GM19025 (cell line): ENCODE measurements around the gene SPG7.

Source experiments
- ATAC-seq: cut with Tn5 transposase; IDR thresholded peaks from one replicate; pipeline ENCODE4 v1.9.1; 2021; ENCODE audit warnings: mild to moderate bottlenecking, low read depth, moderate library complexity; ENCODE audit not compliant: unreplicated experiment

SPG7 gene

GRCh38 chr16:89510526-89510925 lies 2.3 kb downstream of the SPG7 start:
- ATAC-seq, result no peak

GRCh38 chr16:89511374-89511773 lies 3.2 kb downstream of the SPG7 start:
- no peak for ATAC-seq

- no peak for ATAC-seq
Observed at GRCh38 chr16:89512453-89512852, 4.2 kb downstream of the SPG7 start.

GRCh38 chr16:89517128-89517527 lies 8.9 kb downstream of the SPG7 start:
- no peak for ATAC-seq

- ATAC-seq, result no peak
Observed at GRCh38 chr16:89519881-89520280, 11.7 kb downstream of the SPG7 start.

GRCh38 chr16:89522287-89522686 lies 14.1 kb downstream of the SPG7 start:
- no peak for ATAC-seq

- no peak for ATAC-seq
Observed at GRCh38 chr16:89523680-89524344, 15.6 kb downstream of the SPG7 start.

- no peak for ATAC-seq
Observed at GRCh38 chr16:89525146-89525913, 17.1 kb downstream of the SPG7 start.

GRCh38 chr16:89529097-89529496 lies 20.9 kb downstream of the SPG7 start:
- ATAC-seq, result no peak

- no peak for ATAC-seq
Observed at GRCh38 chr16:89530401-89531381, 22.5 kb downstream of the SPG7 start.

GRCh38 chr16:89531821-89532526 lies 23.8 kb downstream of the SPG7 start:
- no peak for ATAC-seq

GRCh38 chr16:89534252-89534756 lies 26.1 kb downstream of the SPG7 start:
- no peak for ATAC-seq

GRCh38 chr16:89536371-89536770 lies 28.2 kb downstream of the SPG7 start:
- ATAC-seq, result no peak

- ATAC-seq, result no peak
Observed at GRCh38 chr16:89536886-89537548, 28.8 kb downstream of the SPG7 start.

- no peak for ATAC-seq
Observed at GRCh38 chr16:89537549-89537925, 29.3 kb downstream of the SPG7 start.

- ATAC-seq, result no peak
Observed at GRCh38 chr16:89538286-89538685, 30.1 kb downstream of the SPG7 start.

- ATAC-seq, result no peak
Observed at GRCh38 chr16:89540557-89540956, 32.4 kb downstream of the SPG7 start.

GRCh38 chr16:89541792-89542191 lies 33.6 kb downstream of the SPG7 start:
- no peak for ATAC-seq

GRCh38 chr16:89544113-89544512 lies 35.9 kb downstream of the SPG7 start:
- no peak for ATAC-seq

- ATAC-seq, result no peak
Observed at GRCh38 chr16:89544713-89545043, 36.5 kb downstream of the SPG7 start.
